Sigmoid colon (tissue), 7 donors: ENCODE results near the gene TUFM. TPM values are rescaled to one million over a fixed set of nuclear protein-coding genes. Genes with fewer than 3 reads are reported as not detected.
A peak's percentile ranks its signal among the peaks of the same experiment; 100 is the strongest.
"Not testable (repeated sequence)": the region's sequence is repeated elsewhere in the genome, so short reads cannot be mapped to it uniquely, and the experiment has no call there.

Experiments
- DNase-seq: peaks from one replicate; pipeline ENCODE4 v3.0.0-alpha.2; 2019
- H3K27ac ChIP-seq, 4 donors: fragments of 200-600 bp; sonication (generic); one replicate each; pipeline ENCODE4 v1.5.1; 2016 to 2019; ENCODE audit warnings: mild to moderate bottlenecking in 1 of 4
- H3K27me3 ChIP-seq, 3 donors: fragments of 200-600 bp; sonication (generic); one replicate each; pipeline ENCODE4 v1.5.1; 2019; ENCODE audit warnings: mild to moderate bottlenecking in 1 of 3
- H3K36me3 ChIP-seq, 4 donors: fragments of 200-600 bp; sonication (generic); one replicate each; pipeline ENCODE4 v1.5.1; 2016 to 2019
- H3K4me1 ChIP-seq, 4 donors: fragments of 200-600 bp; sonication (generic); one replicate each; pipeline ENCODE4 v1.5.1; 2017 to 2019
- H3K4me3 ChIP-seq, 4 donors: fragments of 200-600 bp; sonication (generic); one replicate each; pipeline ENCODE4 v1.5.1; 2017 to 2019; ENCODE audit warnings: mild to moderate bottlenecking in 2 of 4, moderate library complexity in 1 of 4
- H3K9me3 ChIP-seq, 4 donors: fragments of 200-600 bp in 3 of 4; sonication (generic) in 3 of 4; one replicate each; pipeline versions ENCODE4 v1.5.1 to v1.6.1; 2013 to 2019
- EP300 ChIP-seq, 4 donors: sonication (generic); formaldehyde crosslinking; IDR thresholded peaks; one replicate each; pipeline ENCODE4 v1.6.1; 2017; ENCODE audit warnings: antibody characterized with exemption in 4 of 4
- POLR2A ChIP-seq, 2 donors: fragments of 450-650 bp; IDR thresholded peaks; one replicate each; pipeline ENCODE4 v1.6.1; 2016; ENCODE audit warnings: antibody characterized with exemption in 2 of 2, mild to moderate bottlenecking in 2 of 2, moderate library complexity in 2 of 2
- POLR2AphosphoS5 ChIP-seq, 4 donors: sonication (generic); formaldehyde crosslinking; IDR thresholded peaks; one replicate each; pipeline ENCODE4 v1.6.1; 2017; ENCODE audit warnings: antibody characterized with exemption in 4 of 4
- WGBS, 2 donors: extraction: QIAGEN DNeasy Blood & Tissue Kit; methylation state at CpG; one replicate each; pipeline ENCODE4 v1.1.7; 2013; 5-methylcytosine and 5-hydroxymethylcytosine counted together
- intact Hi-C: fragments of 100-400 bp; cut with DNase I; formaldehyde crosslinking; loops from one replicate; pipeline ENCODE4 v1.15.1; 2023
- polyA plus RNA-seq, 3 donors: library from polyadenylated mRNA; stranded (reverse); fragments of 200-250 nt; gene quantifications; one replicate each; pipeline ENCODE4 v1.2.3, GENCODE V29; 2013
- total RNA-seq, 4 donors: library from RNA; depleted of rRNA; stranded (reverse); fragments of >200 nt; gene quantifications; one replicate each; pipeline ENCODE4 v1.1.0, GENCODE V29; 2016
- TF ChIP-seq, protein P1 (sequence below), 4 experiments: fragments of 450-650 bp in 3 of 4; fragments of 200-600 bp in 1 of 4; IDR thresholded peaks; one replicate each; pipeline ENCODE4 v1.5.1; 2016 to 2019; ENCODE audit warnings: antibody characterized with exemption in 4 of 4, mild to moderate bottlenecking in 3 of 4, moderate library complexity in 2 of 4
- donor health status: healthy with polysubstance abuse.
- donor health status: Bipolar disorder and iron deficiency.
- donor health status: healthy.

TUFM gene
- total and polyA plus RNA-seq, 7 donors: 75.3 to 289 (median 102) TPM

DNA sequence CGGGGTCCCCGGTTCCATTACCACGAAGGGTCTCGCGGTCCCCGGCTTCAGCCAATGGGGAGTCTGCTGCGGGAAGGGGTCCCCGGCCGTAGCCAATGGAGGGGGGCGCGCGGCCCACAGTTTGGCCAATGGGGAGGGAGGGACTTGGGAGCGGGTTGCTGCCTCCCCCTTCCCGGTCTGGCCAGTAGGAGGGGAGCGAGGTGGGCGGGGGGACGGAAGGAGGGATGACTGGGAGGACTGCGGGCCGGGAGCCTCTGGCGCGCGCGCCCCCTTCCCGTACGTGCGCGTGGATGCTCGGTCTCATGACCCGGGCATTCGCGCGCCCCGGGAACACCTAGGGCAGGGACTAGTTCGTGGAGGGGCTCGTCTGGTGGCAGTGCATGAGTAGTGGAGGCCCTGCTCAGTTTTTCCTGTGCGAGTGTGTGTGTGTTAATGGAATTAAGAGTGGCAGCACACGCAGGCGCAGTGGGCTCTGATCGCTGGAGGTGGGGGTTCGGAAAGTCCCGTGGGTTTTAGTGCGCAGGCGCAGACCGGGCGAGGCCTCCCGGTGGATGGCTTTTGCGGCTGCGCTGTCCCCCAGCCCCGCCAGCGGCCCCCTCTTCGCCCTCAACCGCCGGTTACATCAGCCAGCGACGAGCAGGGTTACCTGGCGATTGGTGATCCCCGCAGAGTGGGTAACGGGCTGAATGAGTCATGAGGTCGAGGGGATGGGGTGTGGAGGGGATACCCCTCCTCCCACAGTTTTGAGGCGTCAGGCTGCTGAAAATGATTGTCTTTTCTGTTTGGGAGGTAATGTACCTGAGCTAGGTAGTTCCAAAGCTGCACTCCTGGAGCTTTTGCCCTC, 22.1 kb downstream of the TUFM start:
- H3K36me3 ChIP-seq: peaks cover 3 to 39% (median 32%) of the 10 kb centered on the region in 4 donors
- no peaks in the 10 kb centered on the region for H3K9me3 ChIP-seq
- H3K27me3 ChIP-seq: no peaks in the 10 kb centered on the region
- TF ChIP-seq, protein P1, sequence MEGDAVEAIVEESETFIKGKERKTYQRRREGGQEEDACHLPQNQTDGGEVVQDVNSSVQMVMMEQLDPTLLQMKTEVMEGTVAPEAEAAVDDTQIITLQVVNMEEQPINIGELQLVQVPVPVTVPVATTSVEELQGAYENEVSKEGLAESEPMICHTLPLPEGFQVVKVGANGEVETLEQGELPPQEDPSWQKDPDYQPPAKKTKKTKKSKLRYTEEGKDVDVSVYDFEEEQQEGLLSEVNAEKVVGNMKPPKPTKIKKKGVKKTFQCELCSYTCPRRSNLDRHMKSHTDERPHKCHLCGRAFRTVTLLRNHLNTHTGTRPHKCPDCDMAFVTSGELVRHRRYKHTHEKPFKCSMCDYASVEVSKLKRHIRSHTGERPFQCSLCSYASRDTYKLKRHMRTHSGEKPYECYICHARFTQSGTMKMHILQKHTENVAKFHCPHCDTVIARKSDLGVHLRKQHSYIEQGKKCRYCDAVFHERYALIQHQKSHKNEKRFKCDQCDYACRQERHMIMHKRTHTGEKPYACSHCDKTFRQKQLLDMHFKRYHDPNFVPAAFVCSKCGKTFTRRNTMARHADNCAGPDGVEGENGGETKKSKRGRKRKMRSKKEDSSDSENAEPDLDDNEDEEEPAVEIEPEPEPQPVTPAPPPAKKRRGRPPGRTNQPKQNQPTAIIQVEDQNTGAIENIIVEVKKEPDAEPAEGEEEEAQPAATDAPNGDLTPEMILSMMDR (IDR thresholded peaks at IDR 0.05): peak in 1 of 4 experiments; percentile 21
- TF ChIP-seq POLR2A (IDR thresholded peaks at IDR 0.05) (peak; percentile 7 to 36), EP300 (IDR thresholded peaks at IDR 0.05) (no peak), POLR2AphosphoS5 (IDR thresholded peaks at IDR 0.05) (peak; percentile 65 to 77 (median 74))
- peak; percentile 99 for DNase-seq
- peaks cover 0 to 25% (median 24%) of the 10 kb centered on the region in 4 donors for H3K4me1 ChIP-seq
- 0% methylated on average over 60 of the region's 60 CpGs for WGBS, 2 donors
- H3K4me3 ChIP-seq: peak overlapping the region; percentile 92 to 100 (median 98)
- peak overlapping the region; percentile 97 to 100 (median 100) for H3K27ac ChIP-seq
- intact Hi-C loops: loop anchor here (1.0 to 2.0 kb wide), 2 partner anchors 21 to 101 kb away; partner anchors contain the start of gene RABEP2

DNA sequence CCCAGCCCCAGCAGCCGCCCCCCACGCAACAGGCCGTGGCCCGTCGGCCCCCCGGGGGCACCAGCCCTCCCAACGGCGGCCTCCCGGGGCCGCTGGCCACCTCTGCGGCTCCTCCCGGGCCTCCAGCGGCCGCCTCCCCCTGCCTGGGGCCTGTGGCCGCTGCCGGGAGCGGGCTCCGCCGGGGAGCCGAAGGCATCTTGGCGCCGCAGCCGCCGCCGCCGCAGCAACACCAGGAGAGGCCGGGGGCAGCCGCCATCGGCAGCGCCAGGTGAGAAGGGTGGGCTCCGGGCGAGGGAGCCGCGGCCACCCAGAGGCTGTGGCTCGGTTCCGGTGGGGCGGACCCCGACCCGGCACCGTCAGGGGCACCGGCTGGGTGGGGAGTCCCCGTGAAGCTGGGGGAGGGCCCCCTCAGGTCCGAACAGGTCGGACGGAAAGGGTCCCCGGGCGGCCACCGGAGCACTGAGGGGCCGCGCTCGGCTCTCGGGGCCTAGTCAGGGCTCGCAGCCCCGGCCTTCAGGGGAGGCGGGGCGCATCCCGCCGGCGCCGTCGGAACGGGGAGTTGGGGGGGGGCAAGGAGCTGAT, 22.8 kb downstream of the TUFM start:
- H3K4me1 ChIP-seq: peaks cover 0 to 25% (median 24%) of the 10 kb centered on the region in 4 donors
- no peak for DNase-seq
- peaks cover 3 to 32% (median 25%) of the 10 kb centered on the region in 4 donors for H3K36me3 ChIP-seq
- H3K4me3 ChIP-seq: peak overlapping the region; percentile 92 to 100 (median 98)
- peak overlapping the region; percentile 97 to 100 (median 100) for H3K27ac ChIP-seq
- no peaks in the 10 kb centered on the region for H3K27me3 ChIP-seq
- WGBS, 2 donors: 0 to 1% methylated on average over 62 of the region's 62 CpGs
- TF ChIP-seq EP300 (IDR thresholded peaks at IDR 0.05) (no peak), POLR2A (IDR thresholded peaks at IDR 0.05) (peak; percentile 13 to 19)
- intact Hi-C loops: loop anchor here (1.0 kb wide), 1 partner anchor 102 kb away; the partner anchor contains the start of gene RABEP2
- H3K9me3 ChIP-seq: no peaks in the 10 kb centered on the region

DNA sequence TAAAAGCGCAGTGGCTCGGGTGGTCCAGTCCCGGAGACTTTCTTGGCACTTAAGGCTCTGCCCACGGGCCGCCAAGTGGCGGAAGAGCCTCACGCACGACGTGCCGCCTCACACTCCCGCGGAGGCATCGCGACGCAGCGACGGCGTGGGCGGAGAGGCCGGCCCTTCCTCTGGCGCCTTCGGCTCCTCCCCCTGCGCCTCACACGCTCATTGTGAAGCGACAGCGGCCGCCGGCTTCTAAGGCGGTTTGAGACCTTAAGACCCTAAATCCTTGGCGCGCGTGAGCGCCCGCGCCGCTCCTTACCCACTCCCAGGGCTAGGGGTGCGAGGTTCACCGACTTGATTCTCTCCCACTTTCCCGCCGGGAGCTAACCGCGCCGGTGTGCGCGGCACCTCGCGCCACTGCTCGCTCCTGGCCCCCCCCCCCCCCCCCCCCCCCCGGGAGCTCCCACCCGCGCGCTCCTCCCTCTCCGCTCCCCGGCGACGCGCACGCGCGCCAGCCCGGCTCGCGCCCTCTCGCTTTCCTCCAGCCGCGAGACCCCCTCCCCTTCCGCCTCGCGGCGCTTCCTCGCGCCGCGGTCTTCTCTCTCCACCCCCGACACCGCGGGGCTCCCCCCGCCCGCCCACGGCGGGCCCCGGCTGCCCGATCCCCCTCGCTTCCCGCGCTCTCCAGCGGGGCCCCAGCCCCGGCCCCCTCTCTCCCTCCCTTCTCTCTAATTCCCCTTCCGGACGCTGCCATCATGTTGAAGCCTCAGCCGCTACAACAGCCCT, 23.4 kb downstream of the TUFM start, which contains the start of gene ATXN2L:
Gene ATXN2L (plus strand): TSS at position 480 of the 771 bp plus-strand sequence. CDS start 261 bp downstream, at position 741.
- H3K4me3 ChIP-seq: peak within 1 kb of the TSS; percentile 92 to 100 (median 98)
- TF ChIP-seq EP300 (IDR thresholded peaks at IDR 0.05) (peak in 2 of 4 donors; percentile 19 to 24), POLR2AphosphoS5 (IDR thresholded peaks at IDR 0.05) (peak; percentile 88 to 95 (median 94)), POLR2A (IDR thresholded peaks at IDR 0.05) (peak; percentile 54 to 80)
- TF ChIP-seq, protein P1 (IDR thresholded peaks at IDR 0.05): peak in 1 of 4 experiments; percentile 45
- no peaks in the 10 kb centered on the region for H3K9me3 ChIP-seq
- H3K27me3 ChIP-seq: no peaks in the 10 kb centered on the region
- H3K27ac ChIP-seq: peak within 1 kb of the TSS; percentile 97 to 100 (median 100)
- intact Hi-C loops: loop anchor here (1.0 kb wide), 1 partner anchor 103 kb away; the partner anchor contains the start of gene RABEP2
- peaks cover 0 to 25% (median 24%) of the 10 kb centered on the region in 4 donors for H3K4me1 ChIP-seq
- H3K36me3 ChIP-seq: peaks cover 3 to 25% (median 19%) of the 10 kb centered on the region in 4 donors
- WGBS, 2 donors: 0 to 1% methylated on average over 89 to 91 of the region's 91 CpGs
- DNase-seq: peak; percentile 96

DNA sequence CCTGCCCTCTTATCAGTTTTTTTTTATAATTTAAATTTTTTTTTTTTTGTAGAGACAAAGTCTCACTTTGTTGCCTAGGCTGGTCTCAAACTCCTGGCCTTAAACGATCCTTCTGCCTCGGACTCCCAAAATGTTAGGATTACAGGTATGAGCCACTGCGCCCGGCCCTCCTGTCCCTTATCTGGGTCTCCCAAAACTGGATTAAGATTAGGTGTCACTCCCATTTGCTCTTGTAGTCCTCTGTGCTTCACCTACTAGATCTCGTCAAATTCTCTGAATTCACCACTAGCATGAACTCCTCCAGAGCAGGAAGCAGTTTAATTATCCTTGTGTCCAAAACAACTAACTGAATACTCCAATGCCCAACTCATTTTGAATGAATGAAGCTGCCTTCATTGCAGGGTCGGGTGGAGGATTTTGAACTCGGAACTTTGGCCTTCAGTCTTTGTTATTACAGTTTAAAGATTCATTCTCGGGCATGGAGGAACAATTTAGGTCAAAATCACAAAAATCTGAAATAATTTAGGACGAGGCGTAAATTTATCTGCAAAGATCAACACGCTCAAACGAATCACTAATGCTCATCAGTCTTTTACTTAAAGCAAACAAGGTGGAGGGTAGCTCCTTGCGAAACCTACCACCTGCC, 24.2 kb downstream of the TUFM start:
- intact Hi-C loops: no loop called here
- no peak for DNase-seq
- TF ChIP-seq POLR2AphosphoS5 (IDR thresholded peaks at IDR 0.05) (no peak), POLR2A (IDR thresholded peaks at IDR 0.05) (no peak), EP300 (IDR thresholded peaks at IDR 0.05) (no peak)
- TF ChIP-seq, protein P1 (IDR thresholded peaks at IDR 0.05): peak in 1 of 4 experiments; percentile 40
- Histone ChIP-seq H3K9me3 (no peaks in the 10 kb centered on the region), H3K4me1 (peaks cover 0 to 25% (median 24%) of the 10 kb centered on the region in 4 donors), H3K36me3 (peaks cover 3 to 18% (median 12%) of the 10 kb centered on the region in 4 donors), H3K4me3 (peak overlapping the region; percentile 92 to 100 (median 98)), H3K27me3 (no peaks in the 10 kb centered on the region), H3K27ac (peak overlapping the region; percentile 97 to 100 (median 100))
- 23 to 33% methylated on average over 13 of the region's 13 CpGs for WGBS, 2 donors

DNA sequence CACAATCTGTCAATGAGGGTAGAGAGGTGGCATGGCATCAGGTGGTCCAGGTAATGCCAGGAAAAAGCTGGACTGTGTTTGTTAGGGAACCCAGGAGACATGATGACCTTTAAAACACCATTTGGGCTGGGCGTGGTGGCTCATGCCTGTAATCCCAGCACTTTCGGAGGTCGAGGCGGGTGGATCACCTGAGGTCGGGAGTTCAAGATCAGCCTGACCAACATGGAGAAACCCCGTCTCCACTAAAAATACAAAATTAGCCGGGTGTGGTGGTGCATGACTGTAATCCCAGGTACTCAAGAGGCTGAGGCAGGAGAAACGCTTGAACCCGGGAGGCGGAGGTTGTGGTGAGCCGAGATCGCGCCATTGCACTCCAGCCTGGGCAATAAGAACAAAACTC, 25.6 kb downstream of the TUFM start:
- DNase-seq: peak; percentile 32
- intact Hi-C loops, H3K27me3 ChIP-seq, H3K4me3 ChIP-seq, H3K36me3 ChIP-seq, H3K9me3 ChIP-seq, H3K27ac ChIP-seq: not testable (repeated sequence)
- 80 to 91% methylated on average over 13 of the region's 13 CpGs for WGBS, 2 donors
- peaks cover 0 to 19% (median 17%) of the 10 kb centered on the region in 4 donors for H3K4me1 ChIP-seq
